ENCODE results near the gene LMLN.
"Not testable (repeated sequence)": the region's sequence is repeated elsewhere in the genome, so short reads cannot be mapped to it uniquely, and the experiment has no call there.

Gene LMLN

GRCh38 chr3:198065897-198066296 lies 105.9 kb downstream of the LMLN start:
- no peak overlapping the region for H3K4me3 ChIP-seq (ENCODE audit: low read depth, low read length)

GRCh38 chr3:198067416-198067815 lies 107.4 kb downstream of the LMLN start:
- DNase-seq (ENCODE audit: low read depth) = no peak
- no peak overlapping the region for H3K4me3 ChIP-seq (ENCODE audit: low read depth, low read length)

More at GRCh38 chr3:198065897-198066296, 105.9 kb downstream of the LMLN start:
- DNase-seq (ENCODE audit: low read depth) = no peak

GRCh38 chr3:198070871-198071270 lies 110.9 kb downstream of the LMLN start:
- DNase-seq (ENCODE audit: low read depth) = no peak
- H3K4me3 ChIP-seq (ENCODE audit: low read depth, low read length) = no peak overlapping the region

GRCh38 chr3:198071602-198072287 lies 111.7 kb downstream of the LMLN start:
- DNase-seq (ENCODE audit: low read depth) = peak; percentile 98
- H3K4me3 ChIP-seq (ENCODE audit: low read depth, low read length) = no peak overlapping the region

- no peak overlapping the region for H3K4me3 ChIP-seq (ENCODE audit: low read depth, low read length)
- no peak for DNase-seq (ENCODE audit: low read depth)
These were observed 116.8 kb downstream of the LMLN start for GRCh38 chr3:198076722-198077308.

GRCh38 chr3:198079771-198080520 lies 119.9 kb downstream of the LMLN start:
- peak overlapping the region; percentile 51 for H3K4me3 ChIP-seq (ENCODE audit: low read depth, low read length)
- no peak for DNase-seq (ENCODE audit: low read depth)

- peak overlapping the region; percentile 51 for H3K4me3 ChIP-seq (ENCODE audit: low read depth, low read length)
These were observed 120.7 kb downstream of the LMLN start for GRCh38 chr3:198080521-198081384.

GRCh38 chr3:198081421-198081844 lies 121.4 kb downstream of the LMLN start:
- no peak for DNase-seq (ENCODE audit: low read depth)
- no peak overlapping the region for H3K4me3 ChIP-seq (ENCODE audit: low read depth, low read length)

More at GRCh38 chr3:198080521-198081384, 120.7 kb downstream of the LMLN start:
- DNase-seq (ENCODE audit: low read depth) = peak; percentile 9

- DNase-seq (ENCODE audit: low read depth); H3K4me3 ChIP-seq (ENCODE audit: low read depth, low read length): not testable (repeated sequence)
These were observed 122.2 kb downstream of the LMLN start for GRCh38 chr3:198082226-198082625.

- DNase-seq (ENCODE audit: low read depth) = no peak
These were observed 128.5 kb downstream of the LMLN start for GRCh38 chr3:198088421-198088955.

GRCh38 chr3:198090795-198091332 lies 130.8 kb downstream of the LMLN start:
- H3K4me3 ChIP-seq (ENCODE audit: low read depth, low read length) = no peak overlapping the region
- no peak for DNase-seq (ENCODE audit: low read depth)

More at GRCh38 chr3:198088421-198088955, 128.5 kb downstream of the LMLN start:
- no peak overlapping the region for H3K4me3 ChIP-seq (ENCODE audit: low read depth, low read length)

GRCh38 chr3:198092276-198092675 lies 132.3 kb downstream of the LMLN start:
- no peak overlapping the region for H3K4me3 ChIP-seq (ENCODE audit: low read depth, low read length)
- no peak for DNase-seq (ENCODE audit: low read depth)

- H3K4me3 ChIP-seq (ENCODE audit: low read depth, low read length) = no peak overlapping the region
- no peak for DNase-seq (ENCODE audit: low read depth)
These were observed 133.2 kb downstream of the LMLN start for GRCh38 chr3:198093112-198093679.
